HG02884 (cell line): ENCODE measurements around the gene REM2.

Experiments
- ATAC-seq: cut with Tn5 transposase; IDR thresholded peaks from one replicate; pipeline ENCODE4 v1.9.1; 2021; ENCODE audit warnings: mild to moderate bottlenecking, moderate library complexity; ENCODE audit not compliant: unreplicated experiment

Gene REM2

GRCh38 chr14:22872833-22873520 is 10.0 kb upstream of the REM2 start:
- no peak for ATAC-seq

GRCh38 chr14:22875003-22875747 is 7.8 kb upstream of the REM2 start:
- ATAC-seq, result no peak

GRCh38 chr14:22875748-22876319 is 7.2 kb upstream of the REM2 start:
- no peak for ATAC-seq

- ATAC-seq, result no peak
Measured at GRCh38 chr14:22877000-22877501, 6.0 kb upstream of the REM2 start.

- no peak for ATAC-seq
Measured at GRCh38 chr14:22878271-22879246, 4.5 kb upstream of the REM2 start.

- ATAC-seq, result no peak
Measured at GRCh38 chr14:22882064-22882463, 958 bp upstream of the REM2 start.

GRCh38 chr14:22882529-22883172 is 371 bp upstream of the REM2 start:
- ATAC-seq, result no peak

- no peak for ATAC-seq
Measured at GRCh38 chr14:22884076-22884737, 1.2 kb downstream of the REM2 start.

- ATAC-seq, result no peak
Measured at GRCh38 chr14:22884738-22885523, 1.9 kb downstream of the REM2 start.

GRCh38 chr14:22885975-22886374 is 3.0 kb downstream of the REM2 start:
- ATAC-seq, result no peak

GRCh38 chr14:22886500-22887259 is 3.7 kb downstream of the REM2 start:
- ATAC-seq, result peak; percentile 41

GRCh38 chr14:22887260-22887989 is 4.4 kb downstream of the REM2 start:
- ATAC-seq, result no peak

GRCh38 chr14:22887990-22888378 is 5.0 kb downstream of the REM2 start:
- peak; percentile 41 for ATAC-seq

GRCh38 chr14:22888662-22889061 is 5.6 kb downstream of the REM2 start:
- no peak for ATAC-seq

- no peak for ATAC-seq
Measured at GRCh38 chr14:22890416-22890815, 7.4 kb downstream of the REM2 start.

GRCh38 chr14:22892488-22892887 is 9.5 kb downstream of the REM2 start:
- no peak for ATAC-seq

- ATAC-seq, result no peak
Measured at GRCh38 chr14:22893706-22894105, 10.7 kb downstream of the REM2 start.

- no peak for ATAC-seq
Measured at GRCh38 chr14:22895402-22895801, 12.4 kb downstream of the REM2 start.
